ENCODE results near the gene DDX24. TPM values are rescaled to one million over a fixed set of nuclear protein-coding genes. Genes with fewer than 3 reads are reported as not detected.

The DDX24 gene
- total RNA-seq, 1 experiment from 2014 or later, result 174 TPM

DNA sequence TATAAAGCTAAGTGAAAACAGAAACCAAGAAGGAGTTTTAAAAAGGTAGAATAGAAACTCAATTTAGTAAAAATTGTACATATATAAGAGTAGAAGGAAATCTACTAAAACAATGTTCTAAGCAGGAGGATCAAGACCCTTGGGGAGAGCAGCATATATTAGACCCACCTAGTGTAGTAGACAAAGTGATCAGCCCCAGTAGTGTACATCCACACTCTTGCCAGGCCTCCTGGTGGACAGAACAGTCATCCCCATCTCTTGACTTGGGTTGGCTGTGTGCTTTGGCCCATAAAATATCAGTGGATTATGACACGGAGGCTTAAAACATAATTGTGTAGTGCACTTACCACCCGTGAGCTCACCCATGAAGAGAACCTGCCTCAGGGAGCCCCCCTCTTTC lies 65.8 kb downstream of the DDX24 start (continued):
- TF ChIP-seq, protein P1, sequence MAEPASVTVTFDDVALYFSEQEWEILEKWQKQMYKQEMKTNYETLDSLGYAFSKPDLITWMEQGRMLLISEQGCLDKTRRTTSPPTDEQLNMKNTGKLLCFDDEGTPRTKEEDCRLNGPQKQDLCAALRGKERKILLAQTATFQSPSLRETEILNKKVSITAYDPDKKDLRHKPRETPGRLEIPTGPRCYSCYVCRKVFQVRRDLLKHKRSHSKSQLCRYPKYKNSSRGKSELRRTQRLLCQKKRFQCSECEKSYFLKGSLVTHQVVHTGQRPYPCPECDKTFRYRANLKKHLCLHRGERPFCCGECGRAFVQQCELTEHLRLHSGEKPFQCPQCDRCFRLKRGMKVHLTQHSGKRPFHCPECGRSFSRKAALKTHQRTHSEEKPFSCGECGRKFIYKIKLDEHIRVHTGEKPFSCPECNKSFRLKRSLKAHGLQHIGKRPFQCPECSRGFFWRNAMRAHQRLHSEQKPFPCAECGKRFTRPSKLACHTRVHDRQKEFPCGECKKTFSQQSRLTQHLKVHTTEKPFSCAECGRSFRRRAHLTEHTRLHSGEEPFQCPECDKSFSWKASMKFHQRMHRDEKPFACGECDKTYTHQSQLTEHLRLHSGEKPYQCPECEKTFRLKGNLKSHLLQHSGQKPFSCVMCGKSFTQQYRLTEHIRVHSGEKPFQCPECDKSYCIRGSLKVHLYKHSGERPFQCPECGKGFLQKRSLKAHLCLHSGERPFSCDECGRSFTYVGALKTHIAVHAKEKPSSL (CRISPR knock-in tag; conservative IDR thresholded peaks at IDR 0.05), result no peak
- TF ChIP-seq, protein P2, sequence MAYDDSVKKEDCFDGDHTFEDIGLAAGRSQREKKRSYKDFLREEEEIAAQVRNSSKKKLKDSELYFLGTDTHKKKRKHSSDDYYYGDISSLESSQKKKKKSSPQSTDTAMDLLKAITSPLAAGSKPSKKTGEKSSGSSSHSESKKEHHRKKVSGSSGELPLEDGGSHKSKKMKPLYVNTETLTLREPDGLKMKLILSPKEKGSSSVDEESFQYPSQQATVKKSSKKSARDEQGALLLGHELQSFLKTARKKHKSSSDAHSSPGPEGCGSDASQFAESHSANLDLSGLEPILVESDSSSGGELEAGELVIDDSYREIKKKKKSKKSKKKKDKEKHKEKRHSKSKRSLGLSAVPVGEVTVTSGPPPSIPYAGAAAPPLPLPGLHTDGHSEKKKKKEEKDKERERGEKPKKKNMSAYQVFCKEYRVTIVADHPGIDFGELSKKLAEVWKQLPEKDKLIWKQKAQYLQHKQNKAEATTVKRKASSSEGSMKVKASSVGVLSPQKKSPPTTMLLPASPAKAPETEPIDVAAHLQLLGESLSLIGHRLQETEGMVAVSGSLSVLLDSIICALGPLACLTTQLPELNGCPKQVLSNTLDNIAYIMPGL (CRISPR knock-in tag; IDR thresholded peaks at IDR 0.05), result no peak
- TF ChIP-seq RELA (CRISPR knock-in tag; IDR thresholded peaks at IDR 0.05; ENCODE audit: borderline replicate concordance) (no peak), NR3C1 (CRISPR knock-in tag; conservative IDR thresholded peaks at IDR 0.05; ENCODE audit: low read depth) (no peak), NR1H2 (CRISPR knock-in tag; IDR thresholded peaks at IDR 0.05) (no peak), ZNF219 (CRISPR knock-in tag; IDR thresholded peaks at IDR 0.05; ENCODE audit: borderline replicate concordance) (no peak), GTF2I (CRISPR knock-in tag; conservative IDR thresholded peaks at IDR 0.05) (no peak), ZNF232 (CRISPR knock-in tag; IDR thresholded peaks at IDR 0.05) (no peak), ZNF671 (CRISPR knock-in tag; IDR thresholded peaks at IDR 0.05) (no peak), NFATC4 (CRISPR knock-in tag; IDR thresholded peaks at IDR 0.05) (no peak), JUN (CRISPR knock-in tag; IDR thresholded peaks at IDR 0.05) (no peak)
- TF ChIP-seq, protein P3, sequence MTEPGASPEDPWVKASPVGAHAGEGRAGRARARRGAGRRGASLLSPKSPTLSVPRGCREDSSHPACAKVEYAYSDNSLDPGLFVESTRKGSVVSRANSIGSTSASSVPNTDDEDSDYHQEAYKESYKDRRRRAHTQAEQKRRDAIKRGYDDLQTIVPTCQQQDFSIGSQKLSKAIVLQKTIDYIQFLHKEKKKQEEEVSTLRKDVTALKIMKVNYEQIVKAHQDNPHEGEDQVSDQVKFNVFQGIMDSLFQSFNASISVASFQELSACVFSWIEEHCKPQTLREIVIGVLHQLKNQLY (CRISPR knock-in tag; IDR thresholded peaks at IDR 0.05), result no peak
- TF ChIP-seq, protein P4, sequence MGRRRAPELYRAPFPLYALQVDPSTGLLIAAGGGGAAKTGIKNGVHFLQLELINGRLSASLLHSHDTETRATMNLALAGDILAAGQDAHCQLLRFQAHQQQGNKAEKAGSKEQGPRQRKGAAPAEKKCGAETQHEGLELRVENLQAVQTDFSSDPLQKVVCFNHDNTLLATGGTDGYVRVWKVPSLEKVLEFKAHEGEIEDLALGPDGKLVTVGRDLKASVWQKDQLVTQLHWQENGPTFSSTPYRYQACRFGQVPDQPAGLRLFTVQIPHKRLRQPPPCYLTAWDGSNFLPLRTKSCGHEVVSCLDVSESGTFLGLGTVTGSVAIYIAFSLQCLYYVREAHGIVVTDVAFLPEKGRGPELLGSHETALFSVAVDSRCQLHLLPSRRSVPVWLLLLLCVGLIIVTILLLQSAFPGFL (CRISPR knock-in tag; IDR thresholded peaks at IDR 0.05; ENCODE audit: borderline replicate concordance), result no peak
- TF ChIP-seq, protein P5, sequence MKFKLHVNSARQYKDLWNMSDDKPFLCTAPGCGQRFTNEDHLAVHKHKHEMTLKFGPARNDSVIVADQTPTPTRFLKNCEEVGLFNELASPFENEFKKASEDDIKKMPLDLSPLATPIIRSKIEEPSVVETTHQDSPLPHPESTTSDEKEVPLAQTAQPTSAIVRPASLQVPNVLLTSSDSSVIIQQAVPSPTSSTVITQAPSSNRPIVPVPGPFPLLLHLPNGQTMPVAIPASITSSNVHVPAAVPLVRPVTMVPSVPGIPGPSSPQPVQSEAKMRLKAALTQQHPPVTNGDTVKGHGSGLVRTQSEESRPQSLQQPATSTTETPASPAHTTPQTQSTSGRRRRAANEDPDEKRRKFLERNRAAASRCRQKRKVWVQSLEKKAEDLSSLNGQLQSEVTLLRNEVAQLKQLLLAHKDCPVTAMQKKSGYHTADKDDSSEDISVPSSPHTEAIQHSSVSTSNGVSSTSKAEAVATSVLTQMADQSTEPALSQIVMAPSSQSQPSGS (CRISPR knock-in tag; IDR thresholded peaks at IDR 0.05; ENCODE audit: borderline replicate concordance, low read depth), result no peak
- TF ChIP-seq, protein P6, sequence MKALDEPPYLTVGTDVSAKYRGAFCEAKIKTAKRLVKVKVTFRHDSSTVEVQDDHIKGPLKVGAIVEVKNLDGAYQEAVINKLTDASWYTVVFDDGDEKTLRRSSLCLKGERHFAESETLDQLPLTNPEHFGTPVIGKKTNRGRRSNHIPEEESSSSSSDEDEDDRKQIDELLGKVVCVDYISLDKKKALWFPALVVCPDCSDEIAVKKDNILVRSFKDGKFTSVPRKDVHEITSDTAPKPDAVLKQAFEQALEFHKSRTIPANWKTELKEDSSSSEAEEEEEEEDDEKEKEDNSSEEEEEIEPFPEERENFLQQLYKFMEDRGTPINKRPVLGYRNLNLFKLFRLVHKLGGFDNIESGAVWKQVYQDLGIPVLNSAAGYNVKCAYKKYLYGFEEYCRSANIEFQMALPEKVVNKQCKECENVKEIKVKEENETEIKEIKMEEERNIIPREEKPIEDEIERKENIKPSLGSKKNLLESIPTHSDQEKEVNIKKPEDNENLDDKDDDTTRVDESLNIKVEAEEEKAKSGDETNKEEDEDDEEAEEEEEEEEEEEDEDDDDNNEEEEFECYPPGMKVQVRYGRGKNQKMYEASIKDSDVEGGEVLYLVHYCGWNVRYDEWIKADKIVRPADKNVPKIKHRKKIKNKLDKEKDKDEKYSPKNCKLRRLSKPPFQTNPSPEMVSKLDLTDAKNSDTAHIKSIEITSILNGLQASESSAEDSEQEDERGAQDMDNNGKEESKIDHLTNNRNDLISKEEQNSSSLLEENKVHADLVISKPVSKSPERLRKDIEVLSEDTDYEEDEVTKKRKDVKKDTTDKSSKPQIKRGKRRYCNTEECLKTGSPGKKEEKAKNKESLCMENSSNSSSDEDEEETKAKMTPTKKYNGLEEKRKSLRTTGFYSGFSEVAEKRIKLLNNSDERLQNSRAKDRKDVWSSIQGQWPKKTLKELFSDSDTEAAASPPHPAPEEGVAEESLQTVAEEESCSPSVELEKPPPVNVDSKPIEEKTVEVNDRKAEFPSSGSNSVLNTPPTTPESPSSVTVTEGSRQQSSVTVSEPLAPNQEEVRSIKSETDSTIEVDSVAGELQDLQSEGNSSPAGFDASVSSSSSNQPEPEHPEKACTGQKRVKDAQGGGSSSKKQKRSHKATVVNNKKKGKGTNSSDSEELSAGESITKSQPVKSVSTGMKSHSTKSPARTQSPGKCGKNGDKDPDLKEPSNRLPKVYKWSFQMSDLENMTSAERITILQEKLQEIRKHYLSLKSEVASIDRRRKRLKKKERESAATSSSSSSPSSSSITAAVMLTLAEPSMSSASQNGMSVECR (CRISPR knock-in tag; IDR thresholded peaks at IDR 0.05; ENCODE audit: borderline replicate concordance), result no peak
- TF ChIP-seq, protein P7, sequence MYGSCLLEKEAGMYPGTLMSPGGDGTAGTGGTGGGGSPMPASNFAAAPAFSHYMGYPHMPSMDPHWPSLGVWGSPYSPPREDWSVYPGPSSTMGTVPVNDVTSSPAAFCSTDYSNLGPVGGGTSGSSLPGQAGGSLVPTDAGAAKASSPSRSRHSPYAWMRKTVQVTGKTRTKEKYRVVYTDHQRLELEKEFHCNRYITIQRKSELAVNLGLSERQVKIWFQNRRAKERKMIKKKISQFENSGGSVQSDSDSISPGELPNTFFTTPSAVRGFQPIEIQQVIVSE (CRISPR knock-in tag; IDR thresholded peaks at IDR 0.05; ENCODE audit: borderline replicate concordance), result no peak

Data from WTC11 (cell line).